OCI-LY1 (cell line): Measurements from ENCODE around the gene IL1RAPL1.

Experiments
- H2AFZ ChIP-seq: fragments of 200-600 bp; sonication (generic), shearing (Covaris generic); 2 replicates; pipeline ENCODE4 v1.6.0; 2014; ENCODE audit warnings: antibody characterized with exemption, mild to moderate bottlenecking, low read length
- H3F3A ChIP-seq: fragments of 200-600 bp; sonication (generic), shearing (Covaris generic); 2 replicates; pipeline ENCODE4 v1.6.0; 2014; ENCODE audit warnings: mild to moderate bottlenecking, antibody characterized with exemption, low read length, moderate library complexity; ENCODE audit not compliant: insufficient read depth
- H3K27ac ChIP-seq: fragments of 200-600 bp; sonication (generic); 2 replicates; pipeline ENCODE4 v1.5.1; 2014; ENCODE audit warnings: low read length, mixed run types, mild to moderate bottlenecking, low read depth; ENCODE audit not compliant: poor library complexity, severe bottlenecking
- H3K27me3 ChIP-seq: fragments of 200-600 bp; sonication (generic); 2 replicates; pipeline ENCODE4 v1.6.0; 2014; ENCODE audit warnings: antibody characterized with exemption, mild to moderate bottlenecking, low read length, moderate library complexity; ENCODE audit not compliant: insufficient read depth
- H3K36me3 ChIP-seq: fragments of 200-600 bp; sonication (generic); 2 replicates; pipeline ENCODE4 v1.6.1; 2014; ENCODE audit warnings: mild to moderate bottlenecking, antibody characterized with exemption, low read length, moderate library complexity, mixed read lengths; ENCODE audit not compliant: insufficient read depth
- H3K4me1 ChIP-seq: fragments of 200-600 bp; sonication (generic); 2 replicates; pipeline ENCODE4 v1.5.1; 2014; ENCODE audit warnings: mild to moderate bottlenecking, low read length, moderate library complexity; ENCODE audit not compliant: insufficient read depth, severe bottlenecking
- H3K4me2 ChIP-seq: fragments of 200-600 bp; sonication (generic), shearing (Covaris generic); 2 replicates; pipeline ENCODE4 v1.6.1; 2014; ENCODE audit warnings: low read length
- H3K4me3 ChIP-seq: fragments of 200-600 bp; sonication (generic); 2 replicates; pipeline ENCODE4 v1.5.1; 2014; ENCODE audit warnings: low read length, low read depth, mild to moderate bottlenecking, mixed read lengths; ENCODE audit not compliant: poor library complexity, severe bottlenecking
- H3K79me2 ChIP-seq: fragments of 200-600 bp; shearing (Covaris generic); 2 replicates; pipeline ENCODE4 v1.6.1; 2016; ENCODE audit warnings: mixed run types, low read length, mixed read lengths; ENCODE audit not compliant: insufficient read depth
- H3K9ac ChIP-seq: fragments of 200-600 bp; sonication (generic), shearing (Covaris generic); 2 replicates; pipeline ENCODE4 v1.6.1; 2014; ENCODE audit warnings: mild to moderate bottlenecking, low read length, mixed read lengths
- H3K9me2 ChIP-seq: fragments of 200-600 bp; sonication (generic), shearing (Covaris generic); 2 replicates; pipeline ENCODE4 v1.6.1; 2014; ENCODE audit warnings: low read depth, mild to moderate bottlenecking, low read length, mixed read lengths
- H3K9me3 ChIP-seq: fragments of 200-600 bp; shearing (Covaris generic); 2 replicates; pipeline ENCODE4 v1.6.1; 2014; ENCODE audit warnings: low read length, mixed read lengths
- H4K20me1 ChIP-seq: fragments of 200-600 bp; sonication (generic), shearing (Covaris generic); 2 replicates; pipeline ENCODE4 v1.6.0; 2016; ENCODE audit warnings: mild to moderate bottlenecking, low read length; ENCODE audit not compliant: insufficient read depth
- EZH2 ChIP-seq: fragments of 200-600 bp; sonication (generic), shearing (Covaris generic); IDR thresholded peaks from 2 replicates; pipeline ENCODE4 v1.8.0; 2017; ENCODE audit warnings: borderline replicate concordance, mixed run types, mild to moderate bottlenecking, antibody characterized with exemption, low read length, moderate library complexity, mixed read lengths
- TF ChIP-seq, protein P1 (sequence below): fragments of 200-600 bp; sonication (generic), shearing (Covaris generic); IDR thresholded peaks from 2 replicates; pipeline ENCODE4 v1.5.1; 2017; ENCODE audit warnings: mild to moderate bottlenecking, antibody characterized with exemption, low read length, moderate library complexity, mixed read lengths

IL1RAPL1 gene

DNA sequence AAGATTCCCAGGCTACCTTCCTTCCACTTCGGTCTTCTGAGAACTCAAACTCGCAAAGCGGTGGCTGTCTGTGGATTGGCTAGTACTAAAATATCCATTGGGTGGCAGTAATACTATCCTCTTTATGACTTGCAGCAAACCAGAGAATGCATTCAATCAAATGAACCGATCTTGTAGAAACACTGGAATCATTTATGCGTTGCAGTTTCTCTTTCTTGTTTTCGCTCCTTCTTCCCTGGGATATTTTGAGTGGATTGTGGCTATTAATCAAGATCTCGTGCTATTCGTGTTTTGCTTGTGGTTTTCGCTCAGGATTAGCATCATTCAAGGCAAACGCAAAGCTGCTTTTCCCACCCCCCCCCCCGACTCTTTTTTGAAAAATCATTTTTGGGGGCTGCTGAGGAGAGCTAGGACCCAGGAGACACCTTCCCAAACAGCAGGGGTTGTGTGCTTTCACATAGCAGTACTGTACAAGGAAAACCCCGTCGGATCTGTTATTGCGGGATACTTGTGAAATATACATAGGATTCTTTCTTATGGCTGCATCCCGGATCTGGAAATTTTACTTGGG, at the start of gene IL1RAPL1:
Gene IL1RAPL1 (plus strand): TSS at position 466 of the 571 bp plus-strand sequence.
- no peak within 1 kb of the TSS for H3K4me2 ChIP-seq
- H3K36me3 ChIP-seq, result no peaks in the 10 kb centered on the region
- H3K9ac ChIP-seq, result no peak within 1 kb of the TSS
- no peaks in the 10 kb centered on the region for H3F3A ChIP-seq
- H2AFZ ChIP-seq, result no peak within 1 kb of the TSS
- no peaks in the 10 kb centered on the region for H4K20me1 ChIP-seq
- H3K9me2 ChIP-seq, result no peaks in the 10 kb centered on the region
- H3K79me2 ChIP-seq, result no peaks in the 10 kb centered on the region
- H3K9me3 ChIP-seq, result no peaks in the 10 kb centered on the region
- H3K4me3 ChIP-seq, result no peak within 1 kb of the TSS
- no peak within 1 kb of the TSS for H3K27ac ChIP-seq
- no peaks in the 10 kb centered on the region for H3K27me3 ChIP-seq
- no peaks in the 10 kb centered on the region for H3K4me1 ChIP-seq
- no peak for TF ChIP-seq EZH2
- TF ChIP-seq, protein P1, sequence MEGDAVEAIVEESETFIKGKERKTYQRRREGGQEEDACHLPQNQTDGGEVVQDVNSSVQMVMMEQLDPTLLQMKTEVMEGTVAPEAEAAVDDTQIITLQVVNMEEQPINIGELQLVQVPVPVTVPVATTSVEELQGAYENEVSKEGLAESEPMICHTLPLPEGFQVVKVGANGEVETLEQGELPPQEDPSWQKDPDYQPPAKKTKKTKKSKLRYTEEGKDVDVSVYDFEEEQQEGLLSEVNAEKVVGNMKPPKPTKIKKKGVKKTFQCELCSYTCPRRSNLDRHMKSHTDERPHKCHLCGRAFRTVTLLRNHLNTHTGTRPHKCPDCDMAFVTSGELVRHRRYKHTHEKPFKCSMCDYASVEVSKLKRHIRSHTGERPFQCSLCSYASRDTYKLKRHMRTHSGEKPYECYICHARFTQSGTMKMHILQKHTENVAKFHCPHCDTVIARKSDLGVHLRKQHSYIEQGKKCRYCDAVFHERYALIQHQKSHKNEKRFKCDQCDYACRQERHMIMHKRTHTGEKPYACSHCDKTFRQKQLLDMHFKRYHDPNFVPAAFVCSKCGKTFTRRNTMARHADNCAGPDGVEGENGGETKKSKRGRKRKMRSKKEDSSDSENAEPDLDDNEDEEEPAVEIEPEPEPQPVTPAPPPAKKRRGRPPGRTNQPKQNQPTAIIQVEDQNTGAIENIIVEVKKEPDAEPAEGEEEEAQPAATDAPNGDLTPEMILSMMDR, result no peak

DNA sequence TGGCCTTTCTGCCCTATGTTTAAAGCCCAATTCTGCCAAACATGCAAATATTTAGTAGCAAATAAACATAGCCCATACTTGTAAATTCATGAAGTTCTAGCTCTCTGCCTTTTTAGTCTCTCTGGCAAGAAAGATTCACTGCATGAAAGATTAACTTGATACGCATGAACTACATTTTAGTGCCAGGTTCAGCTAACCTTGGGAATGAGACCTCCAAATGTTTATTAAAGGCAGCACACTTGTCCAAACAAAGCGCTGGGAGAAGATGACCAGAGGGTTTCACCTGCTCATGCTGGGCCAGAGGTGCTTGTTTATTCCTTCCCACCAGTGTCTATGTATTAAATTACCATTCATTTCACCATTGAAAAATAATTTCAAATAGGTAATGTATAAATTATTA, 44.5 kb upstream of the IL1RAPL1 start:
- H3K9me2 ChIP-seq, result no peaks in the 10 kb centered on the region
- TF ChIP-seq EZH2, result no peak
- TF ChIP-seq, protein P1, result no peak
- H3K27me3 ChIP-seq, result no peaks in the 10 kb centered on the region
- no peaks in the 10 kb centered on the region for H3K9me3 ChIP-seq
- no peak overlapping the region for H3K4me2 ChIP-seq
- no peak overlapping the region for H2AFZ ChIP-seq
- H3F3A ChIP-seq, result no peaks in the 10 kb centered on the region
- H4K20me1 ChIP-seq, result no peaks in the 10 kb centered on the region
- H3K4me1 ChIP-seq, result no peaks in the 10 kb centered on the region
- H3K27ac ChIP-seq, result no peak overlapping the region
- no peak overlapping the region for H3K4me3 ChIP-seq
- no peaks in the 10 kb centered on the region for H3K36me3 ChIP-seq
- no peak overlapping the region for H3K9ac ChIP-seq
- H3K79me2 ChIP-seq, result no peaks in the 10 kb centered on the region

DNA sequence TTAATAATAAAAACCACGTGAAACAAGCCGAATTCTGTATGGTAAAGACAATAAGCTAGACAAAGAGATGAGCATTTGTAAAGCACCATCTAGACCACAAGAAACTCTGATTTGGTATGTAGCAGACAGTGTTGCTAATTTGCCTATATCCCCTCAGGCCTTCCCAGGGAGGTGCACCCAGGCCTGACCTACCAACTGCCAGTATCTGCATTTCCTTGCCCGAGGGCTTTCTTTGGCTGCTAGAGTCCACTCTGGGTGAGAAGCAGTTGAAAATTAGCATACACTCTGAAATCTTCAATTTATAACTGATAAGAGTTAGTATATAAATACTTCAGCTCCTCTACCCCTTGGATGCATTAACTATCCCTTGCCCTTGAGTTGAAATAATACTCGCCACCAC, 37.4 kb upstream of the IL1RAPL1 start:
- TF ChIP-seq, protein P1, result no peak
- TF ChIP-seq EZH2, result no peak
- H3K27me3 ChIP-seq, result no peaks in the 10 kb centered on the region
- H3K9me2 ChIP-seq, result no peaks in the 10 kb centered on the region
- H3K27ac ChIP-seq, result no peak overlapping the region
- no peak overlapping the region for H3K4me3 ChIP-seq
- H4K20me1 ChIP-seq, result no peaks in the 10 kb centered on the region
- H3K79me2 ChIP-seq, result no peaks in the 10 kb centered on the region
- H3F3A ChIP-seq, result no peaks in the 10 kb centered on the region
- no peaks in the 10 kb centered on the region for H3K4me1 ChIP-seq
- H3K4me2 ChIP-seq, result no peak overlapping the region
- no peaks in the 10 kb centered on the region for H3K36me3 ChIP-seq
- no peaks in the 10 kb centered on the region for H3K9me3 ChIP-seq
- no peak overlapping the region for H3K9ac ChIP-seq
- no peak overlapping the region for H2AFZ ChIP-seq
